HG02884 (cell line): ENCODE results near the gene SSR2.
"Not testable (repeated sequence)": the region's sequence is repeated elsewhere in the genome, so short reads cannot be mapped to it uniquely, and the experiment has no call there.

ENCODE experiments used
- ATAC-seq: cut with Tn5 transposase; IDR thresholded peaks from one replicate; pipeline ENCODE4 v1.9.1; 2021; ENCODE audit warnings: mild to moderate bottlenecking, moderate library complexity; ENCODE audit not compliant: unreplicated experiment

SSR2 gene

DNA sequence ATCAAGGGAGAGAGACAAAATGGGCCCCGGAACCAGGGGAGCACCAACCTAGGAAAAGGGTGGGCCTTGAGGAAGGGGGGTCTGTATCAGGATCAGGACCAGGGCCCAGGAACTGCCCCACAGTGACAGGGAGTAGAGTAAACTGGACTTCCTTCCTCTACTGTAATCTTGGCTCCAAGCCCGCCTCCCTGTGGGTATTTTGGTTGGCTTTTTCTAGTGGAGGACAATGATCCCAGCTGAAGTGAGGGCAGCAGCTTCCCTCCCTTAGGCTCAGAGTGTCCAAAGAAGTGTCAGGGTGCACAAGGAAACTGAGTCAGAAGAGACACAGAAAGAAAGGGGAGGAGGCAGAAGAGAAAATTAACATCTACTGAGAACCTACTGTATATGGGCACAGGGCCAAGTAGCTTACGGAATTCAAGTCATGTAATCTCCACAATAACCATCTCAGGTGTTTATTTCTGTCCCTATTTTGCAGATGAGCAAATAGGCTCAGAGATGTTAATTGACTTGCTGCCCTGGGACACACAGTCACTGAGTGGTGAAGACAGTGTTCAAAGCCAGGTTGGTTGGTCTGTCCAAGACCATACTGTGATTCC, 28.0 kb upstream of the SSR2 start:
- no peak for ATAC-seq

DNA sequence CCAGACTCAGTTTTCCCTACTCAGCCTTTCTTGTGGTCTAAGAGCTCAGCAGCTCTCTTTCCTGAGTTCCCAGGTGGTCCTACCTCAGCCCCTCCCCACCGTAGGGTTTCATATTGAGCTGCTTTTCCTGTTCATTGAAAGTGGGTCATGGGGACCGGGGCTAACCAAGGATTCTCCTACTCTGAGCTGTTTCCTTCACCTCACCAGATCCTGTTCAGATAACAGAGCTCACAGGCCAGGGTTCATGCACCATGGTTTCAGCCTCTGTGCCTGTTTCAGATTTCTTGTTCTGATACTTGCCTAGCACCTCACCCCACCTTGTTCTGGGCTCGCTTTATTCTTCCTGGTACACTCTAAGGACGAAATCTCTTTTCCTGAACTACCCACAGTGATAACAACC, 24.3 kb upstream of the SSR2 start:
- no peak for ATAC-seq

DNA sequence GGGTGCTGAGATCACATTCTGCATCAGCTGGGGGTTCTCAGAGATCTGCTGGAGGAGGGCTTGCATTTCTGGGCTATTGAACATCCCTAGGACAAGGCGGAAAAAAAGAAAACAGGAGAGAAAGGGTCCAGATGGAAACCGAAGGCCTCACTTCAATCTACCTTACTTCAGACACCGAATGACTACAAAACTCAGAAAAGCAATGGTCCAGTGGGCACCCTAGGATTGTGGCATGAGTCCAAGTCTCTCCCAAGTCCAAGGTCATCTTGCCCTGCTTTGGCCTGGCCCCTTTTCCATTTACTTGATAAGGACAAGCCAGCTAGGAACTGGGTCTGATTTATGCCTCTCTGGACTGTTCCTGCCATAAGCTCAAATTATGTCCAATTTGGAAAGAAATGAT, 22.1 kb upstream of the SSR2 start:
- no peak for ATAC-seq

GRCh38 chr1:156034991-156035390, 14.2 kb upstream of the SSR2 start:
- ATAC-seq = not testable (repeated sequence)

DNA sequence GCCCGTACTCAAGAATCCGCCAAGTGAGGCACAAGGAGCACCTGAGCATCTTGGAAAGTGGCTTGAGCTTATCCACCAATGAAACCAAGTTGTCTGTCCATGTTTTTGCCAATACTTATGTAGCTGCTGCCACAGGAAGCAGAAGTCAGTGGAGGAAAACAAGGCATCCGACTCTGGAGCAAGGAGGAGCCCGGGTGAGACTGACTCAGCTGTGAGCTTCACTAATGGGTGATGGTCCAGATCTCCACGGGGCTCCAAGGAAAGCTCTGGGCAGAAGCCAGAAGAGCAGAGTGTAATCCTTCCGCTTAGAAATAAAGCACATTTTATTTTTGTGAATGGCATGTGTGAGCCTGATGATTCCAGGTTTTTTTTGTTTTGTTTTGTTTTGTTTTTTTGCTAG, 12.3 kb upstream of the SSR2 start:
- ATAC-seq = no peak

- no peak for ATAC-seq
These were observed 5.8 kb upstream of the SSR2 start for GRCh38 chr1:156026588-156026987.

- no peak for ATAC-seq
These were observed 5.1 kb upstream of the SSR2 start for GRCh38 chr1:156025876-156026275.

DNA sequence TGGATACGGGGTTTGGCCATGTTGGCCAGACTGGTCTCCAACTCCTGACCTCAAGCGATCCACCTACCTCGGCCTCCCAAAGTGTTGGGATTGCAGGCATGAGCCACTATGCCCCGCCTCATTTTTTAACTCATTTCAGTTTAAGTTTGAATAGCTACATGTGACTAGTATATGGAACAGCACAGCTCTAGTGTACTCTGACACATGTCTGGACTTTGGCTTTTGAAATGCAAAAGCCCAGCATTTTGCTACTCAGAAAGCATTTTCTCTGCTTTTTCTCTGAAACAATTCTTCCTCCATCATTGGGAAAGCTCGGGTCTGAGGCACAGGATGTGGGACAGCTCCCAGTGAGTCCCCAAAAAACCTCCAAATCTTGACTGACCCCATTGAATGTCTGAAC, 4.0 kb upstream of the SSR2 start:
- ATAC-seq = no peak

GRCh38 chr1:156021954-156022353, 1.2 kb upstream of the SSR2 start:
- ATAC-seq = no peak

GRCh38 chr1:156021093-156021428, 310 bp upstream of the SSR2 start:
- no peak for ATAC-seq

GRCh38 chr1:156019946-156020292, 832 bp downstream of the SSR2 start:
- ATAC-seq = no peak

GRCh38 chr1:156014829-156015228, 5.9 kb downstream of the SSR2 start:
- ATAC-seq = no peak

GRCh38 chr1:156012051-156012817, 8.5 kb downstream of the SSR2 start:
- ATAC-seq = no peak

DNA sequence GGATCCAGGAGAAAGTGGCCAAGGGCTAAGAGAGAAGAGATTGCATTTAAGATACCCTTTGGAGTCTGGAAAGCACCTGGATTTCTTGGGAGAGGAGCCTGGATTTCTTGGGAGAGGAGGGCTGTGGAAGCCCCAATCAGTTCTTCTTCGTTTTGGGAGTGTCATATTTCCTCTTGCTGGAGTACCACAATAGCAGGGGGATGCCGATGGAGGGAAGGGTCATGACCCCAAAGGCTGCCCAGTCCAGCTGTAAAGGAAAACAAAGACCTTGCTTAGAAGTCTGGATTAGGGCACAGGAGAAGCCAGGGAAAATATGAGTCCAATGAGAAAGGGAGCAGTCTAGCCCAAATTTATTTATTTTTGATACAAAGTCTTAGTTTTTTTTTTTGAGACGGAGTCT, 11.3 kb downstream of the SSR2 start:
- no peak for ATAC-seq

DNA sequence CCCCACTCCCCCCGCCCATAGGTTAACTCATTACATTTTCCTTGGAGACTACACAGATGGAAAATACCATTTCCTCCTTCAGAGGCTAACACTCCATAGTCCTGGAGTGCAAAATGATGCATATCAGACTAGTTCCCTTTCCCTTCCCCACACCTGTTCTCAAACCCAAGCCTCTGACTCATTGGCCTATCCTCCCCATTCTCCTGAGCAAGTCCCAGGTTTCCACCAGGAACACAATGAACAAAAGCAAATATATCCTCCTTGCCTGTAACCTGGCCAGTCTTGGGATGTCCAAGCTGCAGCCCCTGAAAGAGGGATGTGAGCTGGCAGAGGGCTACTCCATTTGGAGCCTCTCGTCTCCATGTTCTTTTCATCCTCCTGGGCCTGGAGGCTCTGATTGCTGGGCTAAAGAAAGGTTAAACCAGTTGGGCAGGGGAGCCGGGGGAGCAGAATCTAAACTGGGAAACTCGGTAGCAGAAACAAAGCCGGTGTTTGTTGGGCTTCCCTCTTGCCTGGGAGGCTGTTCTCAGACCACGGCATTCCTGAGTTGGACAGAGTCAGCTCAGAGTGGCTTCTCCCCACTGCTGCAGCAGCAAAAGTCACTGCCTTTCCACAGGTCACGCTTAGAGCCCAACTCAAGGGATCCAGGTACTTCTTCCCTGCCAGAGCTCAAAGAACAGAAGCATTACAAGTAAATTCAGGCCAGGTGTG, 13.9 kb downstream of the SSR2 start:
- no peak for ATAC-seq

GRCh38 chr1:156004843-156005584, 15.7 kb downstream of the SSR2 start:
- no peak for ATAC-seq

GRCh38 chr1:156003923-156004188, 16.9 kb downstream of the SSR2 start:
- no peak for ATAC-seq

DNA sequence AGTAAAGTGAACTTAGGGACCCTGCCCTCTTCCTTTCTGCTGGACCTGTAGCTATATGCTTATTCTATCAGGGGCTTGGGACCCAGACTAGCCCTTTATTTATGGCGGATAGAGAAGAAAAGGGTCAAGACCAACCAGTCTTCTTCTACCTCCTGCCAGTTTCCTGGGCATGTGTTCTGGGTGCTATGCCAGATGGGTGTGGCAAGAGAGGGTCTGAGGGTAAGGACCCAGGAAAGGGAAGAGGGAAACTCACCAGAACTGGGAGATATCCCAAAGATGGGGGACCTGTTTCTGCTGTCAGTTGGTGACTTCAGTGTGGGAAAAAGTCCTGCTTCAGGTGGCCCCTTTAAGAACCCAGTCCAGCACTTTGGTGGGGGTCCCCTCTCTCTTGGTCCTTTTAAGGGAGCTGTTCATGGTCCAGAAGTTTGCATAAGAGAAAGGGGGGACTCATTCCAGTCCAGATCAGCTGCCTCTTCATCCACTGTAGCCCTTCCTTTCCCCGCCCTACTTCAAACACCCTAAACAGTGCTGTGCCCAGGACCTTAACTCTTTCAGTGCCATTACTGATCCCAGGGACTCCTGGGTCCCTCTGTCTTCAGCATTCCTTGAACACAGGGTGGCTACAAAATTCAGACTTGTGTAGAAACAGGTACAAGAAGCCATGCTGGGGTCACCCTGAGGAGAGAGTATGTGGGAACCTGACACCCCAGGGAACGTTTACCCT, 18.4 kb downstream of the SSR2 start:
- ATAC-seq = no peak

DNA sequence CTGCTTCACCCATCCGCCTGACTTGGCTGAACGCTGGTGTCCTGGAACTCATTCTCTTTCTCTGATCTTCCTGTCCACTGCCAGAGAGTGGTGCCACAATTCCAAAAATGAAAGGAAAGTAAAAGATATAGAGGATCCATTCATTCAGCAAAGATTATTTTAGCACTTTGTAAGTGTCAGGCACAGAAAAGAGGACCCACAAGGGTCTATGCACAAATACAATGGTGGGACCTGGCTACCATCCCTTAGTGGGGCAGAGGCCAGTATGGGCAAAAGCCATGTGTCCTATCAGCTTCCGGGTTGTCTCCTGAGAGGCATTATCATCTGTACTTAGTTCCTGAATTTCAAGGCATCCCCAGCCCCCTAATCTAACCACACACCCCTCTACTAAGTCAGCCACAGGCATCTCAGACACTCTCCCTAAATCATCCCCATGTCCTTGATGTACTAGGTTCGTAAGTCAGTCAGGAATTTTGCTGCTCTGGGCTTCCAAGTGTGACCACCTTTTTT, 19.0 kb downstream of the SSR2 start:
- ATAC-seq = no peak

GRCh38 chr1:156001021-156001661, 19.6 kb downstream of the SSR2 start:
- ATAC-seq = no peak

DNA sequence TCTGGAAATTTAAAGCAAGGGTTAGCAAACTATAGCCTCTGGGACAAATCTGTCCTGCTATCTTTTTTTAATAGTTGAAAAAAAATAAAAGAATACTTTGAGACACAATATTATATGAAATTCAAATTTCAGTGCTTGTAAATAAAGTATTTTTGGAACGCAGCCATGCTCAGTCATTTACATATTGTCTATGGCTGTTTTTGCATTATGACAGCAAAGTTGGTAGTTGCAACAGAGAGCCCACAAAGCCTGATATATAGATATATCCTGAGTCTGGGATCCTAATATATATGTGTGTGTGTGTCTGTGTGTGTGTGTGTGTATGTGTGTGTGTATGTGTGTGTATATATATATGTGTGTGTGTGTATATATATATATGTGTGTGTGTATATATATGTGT, 20.8 kb downstream of the SSR2 start:
- ATAC-seq = no peak
